Activated CD8-positive, alpha-beta T cell treated with anti-CD3 and anti-CD28 coated beads for 36 hours (primary cell): ENCODE data around the gene EWSR1. TPM values are rescaled to one million over a fixed set of nuclear protein-coding genes. Genes with fewer than 3 reads are reported as not detected.

Experiments
- ATAC-seq: fragments of 200-7000 bp; cut with Tn5 transposase; one replicate; pipeline ENCODE4 v1.10.0; 2021; ENCODE audit warnings: mild to moderate bottlenecking, moderate library complexity
- CTCF ChIA-PET: fragments of 350-600 bp; sonication (Branson Sonifier 250); formaldehyde crosslinking; loops from one replicate; lab custom pipeline; 2021; ENCODE audit warnings: antibody characterized with exemption; lab: Charles Lee
- POLR2A ChIA-PET: fragments of 350-600 bp; sonication (Branson Sonifier 250); formaldehyde crosslinking; loops from one replicate; lab custom pipeline; 2021; ENCODE audit warnings: antibody characterized with exemption; lab: Charles Lee
- DNase-seq: peaks from one replicate; pipeline ENCODE4 v3.0.0-alpha.2; 2020
- H3K27ac Mint-ChIP-seq: one replicate; pipeline ENCODE4 v1.8.0; 2021; ENCODE audit warnings: mild to moderate bottlenecking, mixed read lengths
- H3K27me3 Mint-ChIP-seq: one replicate; pipeline ENCODE4 v1.8.0; 2021; ENCODE audit warnings: mixed read lengths
- H3K36me3 Mint-ChIP-seq: one replicate; pipeline ENCODE4 v1.8.0; 2021; ENCODE audit warnings: low read depth, mixed read lengths
- H3K4me1 Mint-ChIP-seq: one replicate; pipeline ENCODE4 v1.8.0; 2021; ENCODE audit warnings: low read depth, mixed read lengths
- H3K4me3 Mint-ChIP-seq: one replicate; pipeline ENCODE4 v1.8.0; 2021; ENCODE audit warnings: mild to moderate bottlenecking, moderate library complexity, mixed read lengths
- H3K9me3 Mint-ChIP-seq: one replicate; pipeline ENCODE4 v1.8.0; 2021; ENCODE audit warnings: mixed read lengths
- CTCF ChIP-seq: fragments of 200-600 bp; IDR thresholded peaks from one replicate; pipeline ENCODE4 v1.8.0; 2022; ENCODE audit warnings: antibody characterized with exemption, mild to moderate bottlenecking
- intact Hi-C: fragments of 100-400 bp; cut with micrococcal nuclease; formaldehyde crosslinking; loops from one replicate; pipeline ENCODE4 v1.10.0; 2022
- total RNA-seq, 2 experiments: library from RNA; stranded (reverse); gene quantifications; one replicate each; pipeline ENCODE4 v1.2.3, GENCODE V29; 2021

EWSR1 gene
- total RNA-seq, 2 experiments from 2014 or later = 307 to 315 TPM

DNA sequence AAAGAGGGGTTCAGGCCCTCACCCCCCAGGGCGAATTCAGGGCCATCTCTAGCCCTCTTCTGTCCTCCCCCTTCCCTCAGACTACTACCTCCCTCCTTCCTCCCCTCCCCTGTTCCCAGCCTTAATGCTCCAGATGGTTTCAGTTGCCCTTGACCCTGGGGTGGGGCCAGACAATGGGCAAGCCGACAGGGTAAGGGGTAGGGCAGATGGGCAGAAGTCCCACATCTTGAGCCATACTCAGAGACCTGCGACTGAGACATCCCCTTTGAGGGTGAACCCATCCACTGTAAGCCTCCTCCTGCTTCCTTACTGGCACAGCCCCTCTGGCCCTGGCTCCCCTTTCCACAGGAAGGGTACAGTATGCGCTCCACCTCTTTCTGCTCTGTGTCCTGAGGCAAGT lies 2.1 kb upstream of the EWSR1 start:
- no peak for TF ChIP-seq CTCF
- H3K27ac Mint-ChIP-seq = peak overlapping the region; percentile 30
- H3K4me1 Mint-ChIP-seq = peaks cover 20% of the 10 kb centered on the region
- ChIA-PET CTCF (interaction anchor here (1.1 to 1.5 kb wide), 3 partner anchors 7 to 47 kb away, joined by 3 to 4 read pairs (median 3); no protein-coding TSS in a partner anchor), POLR2A (interaction anchor here (1.3 to 2.5 kb wide), 2 partner anchors 9 to 29 kb away, joined by 6 to 9 read pairs; no protein-coding TSS in a partner anchor)
- H3K36me3 Mint-ChIP-seq = peaks cover 35% of the 10 kb centered on the region
- intact Hi-C loops = no loop called here
- H3K27me3 Mint-ChIP-seq = no peaks in the 10 kb centered on the region
- ATAC-seq (no peak), DNase-seq (no peak)
- no peaks in the 10 kb centered on the region for H3K9me3 Mint-ChIP-seq
- H3K4me3 Mint-ChIP-seq = peak overlapping the region; percentile 85

DNA sequence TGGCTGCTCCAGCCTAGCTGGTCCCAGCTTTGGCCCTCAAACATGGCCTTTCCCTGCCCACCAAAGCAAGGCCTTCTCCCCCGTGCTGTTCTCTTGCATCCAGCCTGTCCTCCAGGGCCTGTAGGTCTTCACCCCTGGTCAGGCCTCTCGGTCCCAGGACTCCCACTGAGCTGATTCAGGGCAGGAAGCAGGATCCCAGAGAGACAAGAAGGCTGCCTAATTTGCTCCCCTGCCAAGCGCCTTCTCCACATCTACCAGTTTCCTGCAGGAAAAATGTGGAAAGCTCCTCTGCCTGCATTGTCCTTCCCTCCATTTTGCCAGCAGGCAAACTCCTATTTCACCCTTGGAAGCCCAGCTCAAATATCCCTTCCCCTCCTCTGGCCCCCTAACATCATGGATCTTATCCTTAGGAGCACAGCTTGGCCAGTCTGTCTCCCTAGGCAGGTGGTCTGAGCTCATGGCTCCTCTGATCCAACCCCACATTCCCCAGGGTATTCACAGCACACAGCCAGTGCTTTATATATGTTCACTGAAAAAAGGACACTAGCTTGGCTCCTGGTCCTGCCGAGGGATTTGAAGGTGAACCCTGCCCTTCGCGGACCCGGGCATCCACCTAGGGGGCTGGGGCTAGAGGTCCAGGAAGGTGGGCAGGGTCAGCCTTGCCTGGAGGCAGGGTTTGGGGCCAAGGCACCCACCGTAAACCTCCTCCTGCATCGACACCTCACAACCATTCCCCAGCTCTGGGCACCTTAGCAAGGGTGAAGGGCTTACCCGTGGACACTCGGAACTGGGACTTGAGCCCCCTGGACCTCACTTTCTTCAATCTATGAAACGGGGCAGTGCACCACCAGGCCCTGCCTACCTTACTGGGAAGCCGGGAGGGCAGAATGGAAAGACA lies 1.3 kb upstream of the EWSR1 start:
- Mint-ChIP-seq H3K27ac (peak overlapping the region; percentile 90), H3K4me3 (peak overlapping the region; percentile 85)

GRCh38 chr22:29267462-29267857 lies 608 bp upstream of the EWSR1 start:
- Mint-ChIP-seq H3K27me3 (no peaks in the 10 kb centered on the region), H3K4me1 (peaks cover 35% of the 10 kb centered on the region), H3K9me3 (no peaks in the 10 kb centered on the region), H3K4me3 (peak overlapping the region; percentile 85), H3K27ac (peak overlapping the region; percentile 97), H3K36me3 (peaks cover 48% of the 10 kb centered on the region)
- ChIA-PET CTCF (interaction anchor here (0.7 to 1.6 kb wide), 2 partner anchors 22 to 145 kb away, joined by 3 to 9 read pairs; no protein-coding TSS in a partner anchor), POLR2A (interaction anchor here (0.6 to 4.6 kb wide), 11 partner anchors 10 to 358 kb away, joined by 3 to 29 read pairs (median 3); no protein-coding TSS in a partner anchor)
- no peak for TF ChIP-seq CTCF
- intact Hi-C loops = no loop called here
- no peak for ATAC-seq
- no peak for DNase-seq

More for the DNA sequence above, 1.3 kb upstream of the EWSR1 start:
- intact Hi-C loops = no loop called here
- H3K4me1 Mint-ChIP-seq = peaks cover 28% of the 10 kb centered on the region
- ChIA-PET CTCF (interaction anchor here (0.7 to 1.6 kb wide), 5 partner anchors 8 to 145 kb away, joined by 3 to 9 read pairs (median 3); no protein-coding TSS in a partner anchor), POLR2A (interaction anchor here (0.6 to 4.6 kb wide), 10 partner anchors 9 to 357 kb away, joined by 3 to 29 read pairs (median 3); no protein-coding TSS in a partner anchor)
- no peaks in the 10 kb centered on the region for H3K9me3 Mint-ChIP-seq
- TF ChIP-seq CTCF = no peak
- H3K36me3 Mint-ChIP-seq = peaks cover 41% of the 10 kb centered on the region
- DNase-seq = no peak
- ATAC-seq = no peak
- H3K27me3 Mint-ChIP-seq = no peaks in the 10 kb centered on the region

DNA sequence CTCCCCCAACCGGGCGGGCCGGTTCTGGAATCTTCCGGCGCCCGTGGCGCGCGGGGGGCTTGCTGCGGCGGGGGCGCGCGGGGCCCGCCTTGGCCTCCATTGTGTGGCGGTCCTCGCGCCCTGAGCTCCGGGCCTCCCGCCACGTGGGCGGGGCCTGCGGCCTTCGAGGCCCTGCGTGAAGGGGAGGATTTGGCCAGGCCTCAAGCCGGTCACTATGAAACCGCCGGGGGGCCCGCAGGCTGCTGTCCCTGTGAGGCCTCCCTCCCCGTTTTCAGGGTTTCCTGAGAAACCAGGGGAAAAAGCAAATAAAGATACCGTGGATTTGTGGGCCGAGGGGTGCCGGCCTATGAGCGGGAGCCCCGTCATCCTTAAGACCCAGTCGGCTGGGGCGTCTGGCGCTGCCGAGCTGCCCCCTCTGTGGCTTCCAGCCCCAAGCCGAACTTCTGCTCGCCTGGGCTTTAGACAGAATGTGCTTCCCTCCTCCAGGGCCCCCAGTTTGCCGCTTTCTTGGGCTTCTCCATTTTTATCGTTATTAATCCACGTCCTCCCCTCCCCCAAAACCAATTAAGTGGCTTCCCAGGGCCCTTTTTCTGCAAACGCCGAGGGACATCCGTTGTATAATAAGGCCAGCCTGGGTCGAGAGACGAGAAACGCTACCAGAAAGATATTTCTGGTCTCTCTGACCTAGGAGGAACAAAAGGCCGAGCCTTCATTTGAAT lies 602 bp downstream of the EWSR1 start:
- CTCF ChIA-PET = no interaction called here
- H3K4me1 Mint-ChIP-seq = peaks cover 47% of the 10 kb centered on the region
- H3K27me3 Mint-ChIP-seq = no peaks in the 10 kb centered on the region
- TF ChIP-seq CTCF = no peak
- peak; percentile 59 for DNase-seq
- H3K9me3 Mint-ChIP-seq = no peaks in the 10 kb centered on the region
- H3K36me3 Mint-ChIP-seq = peaks cover 60% of the 10 kb centered on the region
- intact Hi-C loops = no loop called here
- POLR2A ChIA-PET = interaction anchor here (0.5 to 4.6 kb wide), 9 partner anchors 8 to 796 kb away, joined by 3 to 29 read pairs (median 3); no protein-coding TSS in a partner anchor
- peak; percentile 17 for ATAC-seq
- H3K4me3 Mint-ChIP-seq = peak overlapping the region; percentile 85
- peak overlapping the region; percentile 97 for H3K27ac Mint-ChIP-seq
